Measurements from ENCODE around the gene RALGPS1. TPM values are rescaled to one million over a fixed set of nuclear protein-coding genes. Genes with fewer than 3 reads are reported as not detected.
A peak's percentile ranks its signal among the peaks of the same experiment; 100 is the strongest.

Gene RALGPS1
- total RNA-seq, 1 donor from 2014 or later: 15.2 TPM

DNA sequence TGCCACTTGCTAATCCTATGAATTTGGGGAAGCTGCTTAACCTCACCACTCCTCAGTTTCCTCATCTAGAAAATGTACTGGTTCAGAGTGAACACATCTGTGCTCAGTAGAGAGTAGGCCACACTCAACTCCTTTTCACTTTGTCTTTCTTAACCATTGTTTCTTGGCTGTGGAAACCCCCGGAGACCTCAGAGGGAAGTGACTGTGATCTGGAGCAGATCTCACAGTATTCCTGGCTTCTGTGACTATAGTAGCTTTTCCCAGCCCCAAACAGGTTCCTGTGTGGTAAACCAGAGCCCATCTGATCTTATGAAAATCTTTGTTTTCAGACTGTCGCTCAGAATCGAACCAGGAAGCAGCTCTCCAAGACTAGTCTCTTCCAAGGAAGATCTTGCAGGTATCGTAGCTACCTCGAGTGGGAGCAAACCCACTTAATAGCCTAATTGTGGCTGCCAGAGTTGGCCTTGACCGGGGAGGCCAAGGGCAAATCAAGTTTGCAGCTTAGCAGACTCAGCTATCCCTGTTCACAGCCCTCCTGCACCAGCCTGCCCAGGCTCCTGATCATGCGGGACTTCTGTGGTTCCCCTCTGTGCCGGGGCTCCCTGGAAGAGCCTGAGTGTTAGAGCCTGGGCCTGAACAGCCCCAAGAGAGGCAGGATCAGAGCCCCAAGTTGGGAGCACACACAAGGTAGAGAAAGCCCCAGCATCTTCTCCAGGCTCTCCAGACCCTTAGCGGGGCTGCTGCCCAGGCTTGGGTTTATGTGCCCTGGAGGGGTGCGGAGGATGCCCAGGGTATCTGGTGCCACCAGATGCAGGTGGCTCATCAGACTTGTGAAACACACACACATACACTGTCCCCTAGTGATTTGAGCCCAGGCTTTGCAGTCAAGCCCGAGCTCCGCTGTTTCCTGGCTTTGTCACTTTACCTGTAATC lies 260.1 kb downstream of the RALGPS1 start:
- DNase-seq (ENCODE audit: extremely low spot score in 2 of 2): peak in 1 of 2 donors; percentile 83
- no peak for TF ChIP-seq POLR2AphosphoS5 (IDR thresholded peaks at IDR 0.05; ENCODE audit: insufficient read depth in 1 of 2, low read depth in 1 of 2)
- no peak for TF ChIP-seq POLR2A (IDR thresholded peaks at IDR 0.05)
- TF ChIP-seq, protein P1, sequence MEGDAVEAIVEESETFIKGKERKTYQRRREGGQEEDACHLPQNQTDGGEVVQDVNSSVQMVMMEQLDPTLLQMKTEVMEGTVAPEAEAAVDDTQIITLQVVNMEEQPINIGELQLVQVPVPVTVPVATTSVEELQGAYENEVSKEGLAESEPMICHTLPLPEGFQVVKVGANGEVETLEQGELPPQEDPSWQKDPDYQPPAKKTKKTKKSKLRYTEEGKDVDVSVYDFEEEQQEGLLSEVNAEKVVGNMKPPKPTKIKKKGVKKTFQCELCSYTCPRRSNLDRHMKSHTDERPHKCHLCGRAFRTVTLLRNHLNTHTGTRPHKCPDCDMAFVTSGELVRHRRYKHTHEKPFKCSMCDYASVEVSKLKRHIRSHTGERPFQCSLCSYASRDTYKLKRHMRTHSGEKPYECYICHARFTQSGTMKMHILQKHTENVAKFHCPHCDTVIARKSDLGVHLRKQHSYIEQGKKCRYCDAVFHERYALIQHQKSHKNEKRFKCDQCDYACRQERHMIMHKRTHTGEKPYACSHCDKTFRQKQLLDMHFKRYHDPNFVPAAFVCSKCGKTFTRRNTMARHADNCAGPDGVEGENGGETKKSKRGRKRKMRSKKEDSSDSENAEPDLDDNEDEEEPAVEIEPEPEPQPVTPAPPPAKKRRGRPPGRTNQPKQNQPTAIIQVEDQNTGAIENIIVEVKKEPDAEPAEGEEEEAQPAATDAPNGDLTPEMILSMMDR (IDR thresholded peaks at IDR 0.05): no peak
- H3K27ac ChIP-seq: peak overlapping the region; percentile 80
- no peaks in the 10 kb centered on the region for H3K9me3 ChIP-seq
- H3K27me3 ChIP-seq: no peaks in the 10 kb centered on the region
- H3K4me3 ChIP-seq: no peak overlapping the region
- H3K4me1 ChIP-seq: peaks cover 50% of the 10 kb centered on the region
- intact Hi-C loops (cut with DNase I): no loop called here
- no peaks in the 10 kb centered on the region for H3K36me3 ChIP-seq

DNA sequence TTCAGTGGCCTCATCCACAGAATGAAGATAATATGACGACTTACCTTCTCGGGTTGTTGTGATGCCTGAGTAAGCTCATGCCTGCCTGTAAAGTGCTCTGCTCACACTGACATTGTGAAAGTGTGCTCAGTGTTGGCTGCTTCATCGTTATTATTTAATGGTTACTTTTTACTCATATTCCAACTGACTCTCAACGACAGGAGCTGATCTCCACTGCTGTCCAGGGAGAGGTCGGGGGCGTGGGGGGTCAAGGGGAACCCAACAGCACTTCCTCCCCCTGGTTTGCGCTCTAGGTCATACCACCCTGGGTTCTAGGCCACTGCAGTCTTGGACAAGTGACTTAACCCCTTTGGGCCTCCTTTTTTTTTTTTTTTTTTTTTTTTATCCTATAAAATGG lies 260.7 kb downstream of the RALGPS1 start:
- DNase-seq (ENCODE audit: extremely low spot score in 2 of 2): peak in 1 of 2 donors; percentile 85
- Histone ChIP-seq H3K27me3 (no peaks in the 10 kb centered on the region), H3K4me1 (peaks cover 56% of the 10 kb centered on the region), H3K36me3 (no peaks in the 10 kb centered on the region), H3K9me3 (no peaks in the 10 kb centered on the region), H3K4me3 (no peak overlapping the region), H3K27ac (peak overlapping the region; percentile 80)
- intact Hi-C loops (cut with DNase I): no loop called here
- TF ChIP-seq POLR2A (IDR thresholded peaks at IDR 0.05): no peak
- TF ChIP-seq, protein P1 (IDR thresholded peaks at IDR 0.05): no peak
- TF ChIP-seq POLR2AphosphoS5 (IDR thresholded peaks at IDR 0.05; ENCODE audit: insufficient read depth in 1 of 2, low read depth in 1 of 2): no peak

DNA sequence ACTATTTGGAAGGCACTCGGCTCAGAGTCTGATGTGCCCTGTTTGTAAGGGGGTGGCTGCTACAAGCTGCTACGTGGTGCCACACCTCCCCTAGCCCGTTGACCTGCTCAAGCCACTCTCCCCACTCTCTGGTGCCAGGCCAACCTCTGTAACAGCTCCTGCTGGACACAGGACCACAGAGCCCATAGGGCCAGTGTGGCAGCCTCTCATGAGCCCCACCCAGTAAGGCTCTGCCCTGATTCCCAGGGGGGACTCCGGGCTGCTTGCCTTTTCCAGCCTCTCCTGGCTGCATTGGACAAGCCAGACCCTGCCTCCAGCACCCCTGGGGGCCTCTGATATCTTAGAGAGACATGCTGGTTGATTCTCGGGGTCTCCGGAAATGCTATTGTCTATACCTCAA lies 261.2 kb downstream of the RALGPS1 start:
- Histone ChIP-seq H3K27ac (peak overlapping the region; percentile 80), H3K4me1 (peaks cover 56% of the 10 kb centered on the region)
- peak in 1 of 2 donors; percentile 90 for DNase-seq (ENCODE audit: extremely low spot score in 2 of 2)

DNA sequence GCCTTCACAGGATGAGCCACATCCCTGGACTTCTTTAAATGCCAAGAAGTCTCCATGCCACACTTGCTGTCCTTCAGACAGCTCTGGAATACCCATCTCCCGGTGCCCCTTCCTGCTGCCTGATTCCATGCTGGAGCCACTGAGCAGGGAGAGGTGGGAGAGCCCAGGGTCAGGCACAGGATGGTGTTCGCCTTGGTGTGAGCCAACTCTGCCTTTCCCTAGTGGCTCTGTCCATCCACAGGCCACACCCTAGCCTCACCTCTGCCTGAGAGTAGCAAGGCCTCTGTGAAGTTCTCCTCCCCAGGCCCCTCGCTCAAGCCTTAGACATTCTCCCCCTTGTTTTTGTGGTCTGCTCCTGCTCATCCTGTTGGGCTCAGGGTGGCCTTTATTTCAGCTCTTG lies 262.0 kb downstream of the RALGPS1 start:
- Histone ChIP-seq H3K27ac (peak overlapping the region; percentile 80), H3K36me3 (no peaks in the 10 kb centered on the region), H3K4me3 (no peak overlapping the region), H3K27me3 (no peaks in the 10 kb centered on the region), H3K4me1 (peaks cover 56% of the 10 kb centered on the region), H3K9me3 (no peaks in the 10 kb centered on the region)
- no peak for DNase-seq (ENCODE audit: extremely low spot score in 2 of 2)
- intact Hi-C loops (cut with DNase I): no loop called here
- TF ChIP-seq POLR2A (IDR thresholded peaks at IDR 0.05) (no peak), POLR2AphosphoS5 (IDR thresholded peaks at IDR 0.05; ENCODE audit: insufficient read depth in 1 of 2, low read depth in 1 of 2) (no peak)
- TF ChIP-seq, protein P1 (IDR thresholded peaks at IDR 0.05): no peak

More for the DNA sequence above, 261.2 kb downstream of the RALGPS1 start:
- Histone ChIP-seq H3K27me3 (no peaks in the 10 kb centered on the region), H3K4me3 (no peak overlapping the region), H3K36me3 (no peaks in the 10 kb centered on the region), H3K9me3 (no peaks in the 10 kb centered on the region)
- intact Hi-C loops (cut with DNase I): no loop called here
- TF ChIP-seq POLR2AphosphoS5 (IDR thresholded peaks at IDR 0.05; ENCODE audit: insufficient read depth in 1 of 2, low read depth in 1 of 2) (peak in 1 of 2 donors; percentile 55), POLR2A (IDR thresholded peaks at IDR 0.05) (no peak)
- TF ChIP-seq, protein P1 (IDR thresholded peaks at IDR 0.05): no peak

DNA sequence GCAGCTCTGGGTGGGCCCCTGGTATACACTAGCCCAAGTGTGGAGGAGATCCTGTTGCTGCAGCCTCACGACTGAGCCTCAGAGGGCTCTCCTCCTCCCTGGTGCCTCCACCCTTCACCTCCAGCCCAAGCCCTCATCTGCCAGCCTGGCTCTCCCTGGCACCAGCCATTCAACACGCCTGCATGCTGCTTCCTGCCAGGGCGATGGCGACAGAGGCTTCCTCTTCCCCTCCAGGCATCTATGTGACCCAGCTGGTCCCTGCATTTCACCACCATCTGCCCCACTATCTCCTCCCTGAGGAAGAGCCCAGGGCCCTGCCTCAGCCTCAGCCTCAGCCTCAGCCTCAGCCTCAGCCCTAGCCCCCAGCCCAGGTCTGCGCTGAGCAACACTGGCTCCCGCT lies 262.6 kb downstream of the RALGPS1 start:
- peak in 1 of 2 donors; percentile 84 for DNase-seq (ENCODE audit: extremely low spot score in 2 of 2)
- intact Hi-C loops (cut with DNase I): no loop called here

More for the DNA sequence above, 262.6 kb downstream of the RALGPS1 start:
- no peaks in the 10 kb centered on the region for H3K36me3 ChIP-seq
- no peaks in the 10 kb centered on the region for H3K9me3 ChIP-seq
- peak overlapping the region; percentile 80 for H3K27ac ChIP-seq
- H3K4me3 ChIP-seq: no peak overlapping the region
- TF ChIP-seq, protein P1 (IDR thresholded peaks at IDR 0.05): no peak
- TF ChIP-seq POLR2A (IDR thresholded peaks at IDR 0.05) (no peak), POLR2AphosphoS5 (IDR thresholded peaks at IDR 0.05; ENCODE audit: insufficient read depth in 1 of 2, low read depth in 1 of 2) (no peak)
- peaks cover 56% of the 10 kb centered on the region for H3K4me1 ChIP-seq
- H3K27me3 ChIP-seq: no peaks in the 10 kb centered on the region

All from vagina (tissue), 2 donors.